Uterus (tissue), 4 donors: Measurements from ENCODE around the gene PTPRZ1. TPM values are rescaled to one million over a fixed set of nuclear protein-coding genes. Genes with fewer than 3 reads are reported as not detected.

ENCODE experiments used
- DNase-seq, 2 donors: peaks; one replicate each; pipeline ENCODE4 v3.0.0-alpha.2; 2019 to 2020
- H3K27ac ChIP-seq, 2 donors: fragments of 200-600 bp; sonication (generic); 1 replicate in 1 of 2; 2 replicates in 1 of 2; pipeline ENCODE4 v1.5.1; 2016 to 2018
- H3K27me3 ChIP-seq, 2 donors: fragments of 200-600 bp; sonication (generic); one replicate each; pipeline ENCODE4 v1.5.1; 2018 to 2019; ENCODE audit warnings: control low read depth in 1 of 2
- H3K36me3 ChIP-seq, 2 donors: fragments of 200-600 bp; sonication (generic); one replicate each; pipeline ENCODE4 v1.5.1; 2019; ENCODE audit warnings: control low read depth in 1 of 2
- H3K4me1 ChIP-seq, 2 donors: fragments of 200-600 bp; sonication (generic); one replicate each; pipeline ENCODE4 v1.5.1; 2018 to 2019; ENCODE audit warnings: control low read depth in 1 of 2
- H3K4me3 ChIP-seq, 2 donors: fragments of 200-600 bp; sonication (generic); 1 replicate in 1 of 2; 2 replicates in 1 of 2; pipeline ENCODE4 v1.5.1; 2018 to 2019; ENCODE audit warnings: mild to moderate bottlenecking in 1 of 2
- H3K9me3 ChIP-seq, 2 donors: fragments of 200-600 bp; sonication (generic); one replicate each; pipeline ENCODE4 v1.5.1; 2019; ENCODE audit warnings: control low read depth in 1 of 2
- POLR2A ChIP-seq, 2 donors: fragments of 450-650 bp; IDR thresholded peaks; one replicate each; pipeline ENCODE4 v1.6.1; 2016; ENCODE audit warnings: antibody characterized with exemption in 2 of 2, mild to moderate bottlenecking in 1 of 2, moderate library complexity in 1 of 2
- intact Hi-C: fragments of 100-400 bp; cut with DNase I; formaldehyde crosslinking; loops from one replicate; pipeline ENCODE4 v1.15.1; 2023; ENCODE audit warnings: low total_unique reads
- total RNA-seq, 4 donors: library from RNA; depleted of rRNA in 3 of 4; stranded (reverse); fragments of >200 nt in 3 of 4; gene quantifications; one replicate each; pipeline versions ENCODE4 v1.1.0 to v1.2.4, GENCODE V29; 2014 to 2023
- TF ChIP-seq, protein P1 (sequence below), 4 experiments: fragments of 200-600 bp in 2 of 4; fragments of 450-650 bp in 2 of 4; sonication (generic) in 2 of 4; IDR thresholded peaks; one replicate each; pipeline ENCODE4 v1.5.1; 2016 to 2019; ENCODE audit warnings: antibody characterized with exemption in 4 of 4, mild to moderate bottlenecking in 2 of 4, moderate library complexity in 1 of 4
- donor health status: DM: yes; HTN: yes; CAD: no.

The PTPRZ1 gene
- total RNA-seq, 4 donors from 2014 or later = 0.76 to 9.1 TPM; not detected in 2

DNA sequence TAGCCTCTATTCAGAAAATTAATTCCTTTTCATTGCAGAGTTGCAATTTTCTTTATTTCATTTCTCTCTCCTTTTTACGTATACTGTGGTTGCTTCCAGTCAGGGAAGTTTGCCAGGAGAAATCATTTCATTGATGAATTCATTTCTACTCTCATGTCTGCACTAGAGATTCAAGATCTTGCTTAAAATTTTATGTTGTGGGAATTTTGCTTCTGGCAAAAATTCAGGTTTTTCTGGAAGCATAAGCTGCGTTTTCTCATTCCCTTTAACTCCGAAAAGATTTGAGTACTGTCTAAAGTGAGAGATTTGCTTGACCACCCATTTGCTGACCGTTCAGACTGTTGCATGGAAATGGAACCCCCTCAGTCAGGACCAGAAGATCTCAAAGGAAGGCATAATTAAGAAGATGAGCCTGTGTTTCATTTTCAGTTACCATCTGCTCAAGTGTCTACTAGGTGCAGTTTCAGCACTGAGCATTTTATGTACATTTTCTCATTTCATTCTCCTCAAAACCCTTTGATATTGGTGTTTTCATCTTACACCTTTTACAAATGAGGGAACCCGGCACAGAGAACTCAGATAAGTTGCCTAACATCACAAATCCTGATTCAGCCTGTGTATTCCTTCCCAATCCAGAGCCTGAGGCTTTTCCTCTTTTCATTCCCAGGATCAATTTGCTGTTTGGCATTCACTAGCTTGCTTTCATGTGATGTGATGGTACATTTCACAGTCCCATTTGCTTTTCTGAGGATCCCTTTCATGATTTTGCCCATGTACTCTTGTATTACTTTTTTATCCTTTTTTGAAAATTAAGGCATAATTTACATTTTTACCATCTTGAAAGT lies 3.9 kb downstream of the PTPRZ1 start:
- no peak for DNase-seq
- H3K27ac ChIP-seq = no peak overlapping the region
- TF ChIP-seq POLR2A (IDR thresholded peaks at IDR 0.05) = no peak
- no peak overlapping the region for H3K4me3 ChIP-seq
- no peaks in the 10 kb centered on the region for H3K4me1 ChIP-seq
- no peaks in the 10 kb centered on the region for H3K9me3 ChIP-seq
- intact Hi-C loops = no loop called here
- H3K36me3 ChIP-seq = no peaks in the 10 kb centered on the region
- H3K27me3 ChIP-seq = no peaks in the 10 kb centered on the region

DNA sequence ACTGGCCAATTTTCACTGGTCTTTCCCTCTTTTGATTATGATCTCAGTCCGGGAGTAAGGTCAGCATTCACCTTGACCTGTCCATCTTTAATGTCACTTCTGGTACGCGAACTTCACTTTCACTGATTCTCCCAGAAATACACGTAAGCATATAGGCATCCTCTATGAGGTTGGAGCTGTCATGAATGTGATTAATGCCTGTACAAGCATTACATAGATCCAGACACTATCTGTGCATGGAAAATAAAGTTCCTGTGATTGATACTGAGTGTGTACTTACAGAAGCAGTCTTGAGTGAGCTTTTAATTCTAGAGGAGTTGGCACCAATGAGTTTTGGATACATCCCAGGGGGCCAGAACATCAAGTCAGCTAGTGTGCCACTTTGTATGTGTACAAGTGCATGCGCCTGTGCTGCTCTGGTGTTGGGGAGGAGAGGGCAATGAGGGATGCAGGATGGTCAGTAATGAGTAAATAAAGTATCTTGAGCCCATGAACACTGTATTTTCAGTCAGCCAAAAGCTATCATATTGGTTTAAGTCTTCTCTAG lies 6.0 kb downstream of the PTPRZ1 start:
- TF ChIP-seq POLR2A (IDR thresholded peaks at IDR 0.05) = no peak
- TF ChIP-seq, protein P1, sequence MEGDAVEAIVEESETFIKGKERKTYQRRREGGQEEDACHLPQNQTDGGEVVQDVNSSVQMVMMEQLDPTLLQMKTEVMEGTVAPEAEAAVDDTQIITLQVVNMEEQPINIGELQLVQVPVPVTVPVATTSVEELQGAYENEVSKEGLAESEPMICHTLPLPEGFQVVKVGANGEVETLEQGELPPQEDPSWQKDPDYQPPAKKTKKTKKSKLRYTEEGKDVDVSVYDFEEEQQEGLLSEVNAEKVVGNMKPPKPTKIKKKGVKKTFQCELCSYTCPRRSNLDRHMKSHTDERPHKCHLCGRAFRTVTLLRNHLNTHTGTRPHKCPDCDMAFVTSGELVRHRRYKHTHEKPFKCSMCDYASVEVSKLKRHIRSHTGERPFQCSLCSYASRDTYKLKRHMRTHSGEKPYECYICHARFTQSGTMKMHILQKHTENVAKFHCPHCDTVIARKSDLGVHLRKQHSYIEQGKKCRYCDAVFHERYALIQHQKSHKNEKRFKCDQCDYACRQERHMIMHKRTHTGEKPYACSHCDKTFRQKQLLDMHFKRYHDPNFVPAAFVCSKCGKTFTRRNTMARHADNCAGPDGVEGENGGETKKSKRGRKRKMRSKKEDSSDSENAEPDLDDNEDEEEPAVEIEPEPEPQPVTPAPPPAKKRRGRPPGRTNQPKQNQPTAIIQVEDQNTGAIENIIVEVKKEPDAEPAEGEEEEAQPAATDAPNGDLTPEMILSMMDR (IDR thresholded peaks at IDR 0.05) = no peak
- intact Hi-C loops = no loop called here
- Histone ChIP-seq H3K4me1 (no peaks in the 10 kb centered on the region), H3K27ac (no peak overlapping the region), H3K36me3 (no peaks in the 10 kb centered on the region), H3K9me3 (no peaks in the 10 kb centered on the region), H3K4me3 (no peak overlapping the region), H3K27me3 (no peaks in the 10 kb centered on the region)
- DNase-seq = no peak

DNA sequence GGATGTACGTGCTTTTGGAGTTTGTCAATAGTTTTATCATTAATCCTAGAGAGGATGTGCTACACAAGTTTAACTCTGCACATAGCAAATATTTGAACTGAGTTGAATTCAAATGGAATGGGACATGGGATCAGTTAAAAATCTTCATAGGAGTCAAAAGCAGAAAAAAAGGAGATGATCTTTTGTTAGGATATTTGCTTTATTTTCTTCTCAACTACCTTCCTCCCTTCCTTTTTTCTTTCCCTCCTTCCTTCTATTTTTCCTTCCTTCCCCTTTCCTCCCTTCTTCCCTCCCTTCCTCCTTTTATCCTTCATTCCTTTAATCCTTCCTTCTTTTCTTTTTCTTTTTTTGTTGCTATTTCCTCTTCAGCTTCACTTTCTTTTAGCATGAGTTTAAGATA lies 6.6 kb downstream of the PTPRZ1 start:
- Histone ChIP-seq H3K27ac (no peak overlapping the region), H3K9me3 (no peaks in the 10 kb centered on the region), H3K27me3 (no peaks in the 10 kb centered on the region), H3K4me3 (no peak overlapping the region), H3K36me3 (no peaks in the 10 kb centered on the region), H3K4me1 (no peaks in the 10 kb centered on the region)
- TF ChIP-seq, protein P1 (IDR thresholded peaks at IDR 0.05) = no peak
- no peak for TF ChIP-seq POLR2A (IDR thresholded peaks at IDR 0.05)
- DNase-seq = no peak
- intact Hi-C loops = no loop called here

DNA sequence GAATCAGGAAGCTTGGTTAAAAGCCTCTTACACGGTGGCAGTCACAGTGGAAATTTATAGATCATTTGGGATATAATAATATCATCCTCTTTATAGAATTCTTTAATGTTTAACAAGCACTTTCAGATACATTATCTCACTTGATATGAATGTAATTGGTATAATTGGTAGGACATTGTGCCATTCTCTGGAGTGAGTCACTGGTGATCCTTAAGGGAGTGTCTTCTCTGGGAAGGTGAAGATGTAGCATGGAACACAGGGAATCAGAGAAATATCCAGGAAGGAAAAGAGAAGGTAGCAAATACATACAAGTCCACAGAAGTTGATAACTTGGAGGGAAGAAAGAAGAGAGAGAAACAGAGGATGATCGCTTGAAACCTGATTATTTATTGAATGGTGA lies 9.8 kb downstream of the PTPRZ1 start:
- H3K4me3 ChIP-seq = no peak overlapping the region
- no peaks in the 10 kb centered on the region for H3K27me3 ChIP-seq
- intact Hi-C loops = no loop called here
- H3K27ac ChIP-seq = no peak overlapping the region
- no peaks in the 10 kb centered on the region for H3K9me3 ChIP-seq
- H3K36me3 ChIP-seq = no peaks in the 10 kb centered on the region
- no peak for DNase-seq
- TF ChIP-seq, protein P1 (IDR thresholded peaks at IDR 0.05) = no peak
- no peak for TF ChIP-seq POLR2A (IDR thresholded peaks at IDR 0.05)
- no peaks in the 10 kb centered on the region for H3K4me1 ChIP-seq

DNA sequence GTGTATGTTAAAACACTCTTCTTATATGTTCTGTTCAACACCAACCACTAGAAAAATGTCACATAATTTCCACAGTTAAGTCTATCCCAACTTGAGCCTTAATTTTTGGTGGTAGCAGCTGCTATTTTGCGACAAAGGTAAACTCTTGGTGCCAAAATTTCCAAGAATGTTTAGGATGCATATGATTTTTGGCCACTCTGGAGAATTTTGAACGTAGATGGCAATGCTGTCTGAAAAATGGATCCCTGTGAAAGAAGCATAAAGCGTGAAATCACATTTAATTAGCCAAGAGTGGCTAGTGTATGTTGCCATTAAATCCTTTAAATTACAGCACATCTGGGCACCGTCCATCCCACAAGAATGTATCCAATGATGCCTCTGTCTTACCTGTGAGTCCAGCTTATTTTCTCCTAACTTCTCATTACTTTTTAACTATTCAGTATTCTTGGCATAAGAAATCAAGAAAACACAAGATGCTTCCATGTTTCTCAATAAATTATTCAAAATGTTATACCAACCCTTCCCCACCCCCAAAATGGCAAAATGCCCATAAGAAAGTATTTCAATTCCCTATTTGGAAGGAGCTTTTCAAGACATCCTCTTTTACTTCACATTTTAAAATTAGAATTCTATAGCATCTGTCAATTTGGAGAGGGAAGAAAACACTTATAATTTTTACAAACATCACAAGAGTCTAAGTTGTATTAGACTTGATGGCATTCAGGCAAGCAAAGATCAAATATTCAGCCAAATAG lies 12.4 kb downstream of the PTPRZ1 start:
- TF ChIP-seq POLR2A (IDR thresholded peaks at IDR 0.05) = no peak
- TF ChIP-seq, protein P1 (IDR thresholded peaks at IDR 0.05) = no peak
- Histone ChIP-seq H3K27ac (no peak overlapping the region), H3K36me3 (no peaks in the 10 kb centered on the region), H3K27me3 (no peaks in the 10 kb centered on the region), H3K4me1 (no peaks in the 10 kb centered on the region), H3K4me3 (no peak overlapping the region), H3K9me3 (no peaks in the 10 kb centered on the region)
- intact Hi-C loops = no loop called here
- no peak for DNase-seq
